Measurements from ENCODE around the gene DECR2.

GRCh38 chr16:352547-353403, 48.9 kb upstream of the DECR2 start, which contains the start of gene AXIN1:
- TF ChIP-seq POLR2AphosphoS5 (IDR thresholded peaks at IDR 0.05; ENCODE audit: low read depth, low read length) = peak; percentile 50; the same call in 1 of the 2 replicates
- no peak for TF ChIP-seq POLR2A (IDR thresholded peaks at IDR 0.05; ENCODE audit: borderline replicate concordance, extremely low read depth, insufficient read depth, insufficient read length)
- TF ChIP-seq CTCF (IDR thresholded peaks at IDR 0.05 in 2 of 3, conservative IDR thresholded peaks at IDR 0.05 in 1 of 3; ENCODE audit: borderline replicate concordance in 1 of 3, insufficient read depth in 1 of 3, low read depth in 2 of 3, low read length in 2 of 3) = no peak
- TF ChIP-seq EZH2phosphoT487 (IDR thresholded peaks at IDR 0.05; ENCODE audit: borderline replicate concordance) = no peak
- TF ChIP-seq SP1 (IDR thresholded peaks at IDR 0.05; ENCODE audit: low read depth) = no peak
- no peak for TF ChIP-seq CBX3 (IDR thresholded peaks at IDR 0.05; ENCODE audit: low read depth)
- TF ChIP-seq CEBPB (IDR thresholded peaks at IDR 0.05; ENCODE audit: low read depth) = no peak
- no peak for TF ChIP-seq ATF3 (IDR thresholded peaks at IDR 0.05)
